Renal cortex interstitium (tissue), 11 donors: ENCODE data around the gene CHRM1. TPM values are rescaled to one million over a fixed set of nuclear protein-coding genes. Genes with fewer than 3 reads are reported as not detected.

Experiments
- DNase-seq, 11 donors: peaks; one replicate each; pipeline ENCODE4 v3.0.0-alpha.2; 2013; ENCODE audit warnings: low read depth in 9 of 11, low spot score in 4 of 11; ENCODE audit errors: extremely low read depth in 1 of 11
- polyA plus RNA-seq, 3 donors: library from polyadenylated mRNA; unstranded; fragments of 120-200 nt; gene quantifications; one replicate each; pipeline ENCODE4 v1.2.1, GENCODE V29; 2013; ENCODE audit not compliant: insufficient read length in 3 of 3

Gene CHRM1
- polyA plus RNA-seq, 3 donors, result 0.09 to 0.11 TPM; not detected in 1

- DNase-seq, result no peak
Measured at GRCh38 chr11:62928011-62928410, 6.8 kb upstream of the CHRM1 start.

- DNase-seq, result no peak
Measured at GRCh38 chr11:62926680-62927455, 5.7 kb upstream of the CHRM1 start.

GRCh38 chr11:62925745-62926679 lies 4.8 kb upstream of the CHRM1 start:
- DNase-seq, result no peak

- DNase-seq, result no peak
Measured at GRCh38 chr11:62925308-62925707, 4.1 kb upstream of the CHRM1 start.

- no peak for DNase-seq
Measured at GRCh38 chr11:62923601-62924411, 2.6 kb upstream of the CHRM1 start.

DNA sequence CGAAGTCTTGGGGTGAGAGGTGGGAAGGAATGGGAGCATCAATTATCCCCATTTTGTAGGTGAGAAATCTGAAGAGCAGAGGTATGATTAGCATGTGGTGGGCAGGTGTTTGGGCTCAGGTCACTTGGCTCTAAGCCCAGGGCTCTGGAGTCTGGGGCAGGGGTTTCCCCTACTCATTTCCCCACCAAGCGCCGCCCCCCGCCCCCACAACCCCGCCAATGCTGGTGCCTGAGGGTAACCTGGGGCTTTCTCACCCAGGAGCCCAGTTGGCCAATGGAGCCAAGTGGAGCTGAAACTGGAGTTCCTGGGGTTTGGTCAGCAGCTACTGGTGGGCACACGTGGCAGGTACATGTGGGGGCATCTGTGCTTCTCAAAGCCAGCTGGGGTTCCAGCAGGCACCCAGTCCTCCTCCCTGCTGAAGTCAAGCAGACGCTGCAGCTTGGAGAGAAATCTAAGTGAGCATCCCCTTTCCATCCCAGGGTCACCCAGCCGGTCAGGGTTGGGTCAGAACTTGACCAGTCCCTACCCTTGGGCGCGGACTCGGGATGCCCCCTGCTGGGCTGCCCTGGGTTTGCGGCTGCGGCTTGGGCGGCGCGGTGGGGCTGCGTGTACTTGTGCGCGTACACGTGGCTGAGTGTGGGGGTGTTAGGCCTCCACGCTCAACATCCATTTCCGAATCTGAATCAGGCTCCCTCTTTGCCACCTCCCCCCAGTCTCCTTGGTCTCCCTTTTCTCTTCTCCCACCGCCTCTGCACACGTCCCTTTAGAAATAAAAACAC lies 1.7 kb upstream of the CHRM1 start:
- DNase-seq, result no peak

DNA sequence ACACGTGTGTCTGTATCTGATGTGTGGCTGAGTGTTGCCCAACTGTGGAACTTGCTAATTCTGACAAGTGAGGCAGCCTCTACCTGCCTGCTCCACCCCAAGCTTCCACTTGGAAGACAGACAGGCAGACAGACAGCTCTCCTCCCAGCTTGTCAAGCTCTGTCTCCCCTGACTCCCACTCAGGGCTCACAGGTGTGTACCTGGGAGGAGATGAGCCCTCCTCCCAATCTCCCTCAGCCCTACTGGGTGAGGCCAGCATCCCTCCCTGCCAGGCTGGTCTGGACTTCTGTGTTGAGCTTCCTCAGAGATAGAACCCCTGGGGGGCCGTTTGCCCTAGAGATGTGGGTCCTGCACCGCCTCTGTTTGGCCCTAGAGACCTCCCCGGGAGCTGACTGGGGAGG lies 1.0 kb upstream of the CHRM1 start:
- no peak for DNase-seq

GRCh38 chr11:62921573-62922188 lies 518 bp upstream of the CHRM1 start:
- DNase-seq, result no peak

- no peak for DNase-seq
Measured at GRCh38 chr11:62919898-62920640, 1.1 kb downstream of the CHRM1 start.

GRCh38 chr11:62919476-62919875 lies 1.7 kb downstream of the CHRM1 start:
- no peak for DNase-seq

DNA sequence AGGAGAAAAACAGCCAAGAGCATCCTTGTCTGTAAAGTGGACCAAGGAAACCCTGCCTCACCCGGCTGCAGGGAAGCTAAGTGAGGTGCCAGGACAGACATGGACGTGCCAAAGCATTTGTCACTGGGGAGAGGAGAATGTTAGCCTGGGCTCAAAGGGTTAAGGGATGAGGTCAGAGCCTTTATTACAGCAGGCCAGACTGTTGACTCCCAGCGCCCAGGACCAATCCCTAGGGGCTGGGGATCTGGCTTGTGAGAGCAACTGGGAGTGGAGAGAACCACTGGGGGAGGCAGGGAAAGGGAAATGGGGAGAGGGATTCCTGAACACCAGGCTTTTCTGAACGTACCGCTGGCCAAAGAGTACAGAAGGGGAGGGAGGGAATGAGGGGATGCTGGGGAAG lies 2.6 kb downstream of the CHRM1 start:
- DNase-seq, result no peak

- DNase-seq, result no peak
Measured at GRCh38 chr11:62917906-62918502, 3.2 kb downstream of the CHRM1 start.

- no peak for DNase-seq
Measured at GRCh38 chr11:62914416-62914815, 6.7 kb downstream of the CHRM1 start.

- DNase-seq, result no peak
Measured at GRCh38 chr11:62912268-62912667, 8.9 kb downstream of the CHRM1 start.

DNA sequence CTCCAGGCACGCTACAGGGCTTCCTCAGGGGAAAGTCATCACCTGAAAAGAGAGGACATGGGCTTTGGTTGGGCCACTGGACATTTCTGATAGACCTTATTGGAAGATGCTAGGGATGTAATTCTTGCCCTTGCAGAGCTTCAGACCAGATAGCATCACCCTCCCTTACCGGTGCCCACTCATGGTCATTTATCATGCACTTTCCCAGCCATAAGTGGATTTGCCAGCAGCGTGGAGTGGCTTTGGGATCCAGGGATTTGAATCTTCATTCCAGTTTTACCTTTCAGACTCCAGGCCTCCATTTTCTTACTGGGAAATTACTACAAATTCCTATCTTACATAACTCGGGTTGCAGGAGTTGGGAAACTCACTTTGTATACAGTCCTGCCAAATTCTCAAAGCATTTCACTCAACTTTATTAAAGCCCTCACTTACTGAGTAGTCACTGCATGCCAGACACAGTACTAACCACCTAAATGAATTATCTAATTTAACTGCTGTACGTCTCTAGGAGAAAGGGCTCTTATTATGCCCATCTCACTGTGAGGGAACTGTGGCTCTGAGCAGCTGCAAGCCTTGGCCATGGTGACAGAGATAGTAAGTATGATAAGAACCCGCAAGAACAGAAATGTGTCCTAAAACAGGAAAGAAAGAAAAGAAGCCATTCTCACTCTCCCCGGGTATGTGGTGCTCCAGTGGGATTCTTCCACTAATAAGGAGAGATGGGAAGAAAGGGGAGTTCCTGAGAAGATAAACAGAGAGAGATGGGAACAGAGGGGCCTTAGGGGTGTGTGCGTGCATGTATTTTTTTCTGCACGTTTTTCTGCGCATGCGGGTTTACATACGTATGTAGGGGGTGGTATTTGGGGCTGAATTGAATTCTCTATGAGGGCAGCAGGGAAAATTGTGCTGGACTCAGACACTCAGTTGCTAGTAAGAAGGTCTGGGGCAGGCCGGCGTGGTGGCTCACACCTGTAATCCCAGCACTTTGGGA lies 9.7 kb downstream of the CHRM1 start:
- DNase-seq, result no peak
